Measurements from ENCODE around the gene ESRRB.
A peak's percentile ranks its signal among the peaks of the same experiment; 100 is the strongest.
"Not testable (repeated sequence)": the region's sequence is repeated elsewhere in the genome, so short reads cannot be mapped to it uniquely, and the experiment has no call there.

The ESRRB gene

DNA sequence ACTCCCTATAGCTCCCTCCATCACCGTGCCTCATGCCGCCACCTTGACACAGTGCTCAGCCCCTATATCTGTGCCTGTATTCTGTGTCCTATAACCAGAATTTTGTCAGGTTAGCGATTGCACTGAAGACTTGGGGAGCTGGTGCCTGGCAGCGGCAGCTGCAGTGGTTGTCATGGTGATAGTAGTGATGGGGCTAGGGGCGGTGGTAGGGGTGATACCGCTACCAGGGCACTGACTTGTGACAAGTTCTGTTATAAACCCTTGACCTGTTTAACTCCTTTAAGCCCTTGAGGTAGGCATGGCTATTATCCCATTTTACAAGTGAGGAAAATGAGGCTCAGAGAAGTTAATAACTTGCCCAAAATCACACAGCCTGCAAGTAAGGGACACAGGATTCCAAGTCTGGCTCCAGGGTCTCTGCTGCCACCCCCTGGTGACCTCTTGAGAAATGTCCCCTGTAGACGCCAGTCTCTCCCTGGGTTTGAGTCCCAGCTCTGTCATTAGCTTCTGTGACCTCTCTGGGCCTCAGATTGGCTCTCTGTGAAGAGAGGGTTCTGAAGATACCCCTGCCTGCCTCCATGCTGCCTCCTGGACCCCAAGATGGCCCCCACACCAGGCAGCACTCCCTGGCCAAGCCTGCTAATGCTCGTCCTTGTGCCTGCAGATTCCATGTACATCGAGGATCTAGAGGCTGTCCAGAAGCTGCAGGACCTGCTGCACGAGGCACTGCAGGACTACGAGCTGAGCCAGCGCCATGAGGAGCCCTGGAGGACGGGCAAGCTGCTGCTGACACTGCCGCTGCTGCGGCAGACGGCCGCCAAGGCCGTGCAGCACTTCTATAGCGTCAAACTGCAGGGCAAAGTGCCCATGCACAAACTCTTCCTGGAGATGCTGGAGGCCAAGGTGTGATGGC, 121.9 kb downstream of the ESRRB start:
- no peak for DNase-seq (ENCODE audit: low read depth)

DNA sequence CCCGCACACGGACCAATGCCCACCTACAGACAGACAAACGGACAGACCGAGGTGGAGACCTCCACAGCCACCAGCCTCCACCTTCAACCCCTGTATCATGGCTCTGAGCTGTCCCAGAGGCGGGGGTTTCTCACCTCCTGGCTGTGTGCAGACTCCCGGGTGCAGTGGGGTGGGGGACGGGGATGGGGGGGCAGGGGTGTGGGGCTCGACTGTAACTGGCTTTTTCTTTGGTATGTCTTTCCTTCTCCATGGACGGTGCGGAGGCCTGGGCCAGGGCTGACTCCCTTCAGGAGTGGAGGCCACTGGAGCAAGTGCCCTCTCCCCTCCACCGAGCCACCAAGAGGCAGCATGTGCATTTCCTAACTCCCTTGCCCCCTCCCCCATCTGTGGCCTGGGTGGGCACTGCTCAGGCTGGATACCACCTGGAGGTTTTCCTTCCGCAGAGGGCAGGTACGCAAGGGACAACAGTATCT, 122.6 kb downstream of the ESRRB start:
- DNase-seq (ENCODE audit: low read depth) = no peak

GRCh38 chr14:76498976-76499375, 123.0 kb downstream of the ESRRB start:
- no peak for DNase-seq (ENCODE audit: low read depth)

DNA sequence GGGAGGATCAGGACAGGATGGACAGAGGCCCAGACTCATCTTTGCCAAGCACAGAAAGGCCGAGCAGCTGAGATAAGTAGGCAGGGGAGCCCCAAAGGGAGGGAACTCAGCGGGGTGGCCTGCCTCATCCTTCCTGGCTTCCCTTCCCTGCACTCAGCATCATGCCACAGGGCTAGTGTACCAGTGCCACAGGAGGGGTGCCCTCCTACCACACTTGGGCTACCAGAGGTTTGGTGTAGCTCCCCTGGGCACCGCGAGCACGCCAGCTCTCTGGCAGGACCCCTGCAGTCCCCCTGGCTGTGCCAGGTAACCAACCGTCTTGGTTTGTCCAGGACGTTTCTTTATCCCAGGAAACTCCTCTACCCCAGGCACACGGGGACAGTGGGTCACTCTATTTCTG, 123.5 kb downstream of the ESRRB start:
- DNase-seq (ENCODE audit: low read depth) = no peak

GRCh38 chr14:76500011-76500410, 124.1 kb downstream of the ESRRB start:
- no peak for DNase-seq (ENCODE audit: low read depth)

- DNase-seq (ENCODE audit: low read depth) = no peak
Measured at GRCh38 chr14:76500480-76500879, 124.5 kb downstream of the ESRRB start.

- no peak for DNase-seq (ENCODE audit: low read depth)
Measured at GRCh38 chr14:76501156-76501720, 125.3 kb downstream of the ESRRB start.

DNA sequence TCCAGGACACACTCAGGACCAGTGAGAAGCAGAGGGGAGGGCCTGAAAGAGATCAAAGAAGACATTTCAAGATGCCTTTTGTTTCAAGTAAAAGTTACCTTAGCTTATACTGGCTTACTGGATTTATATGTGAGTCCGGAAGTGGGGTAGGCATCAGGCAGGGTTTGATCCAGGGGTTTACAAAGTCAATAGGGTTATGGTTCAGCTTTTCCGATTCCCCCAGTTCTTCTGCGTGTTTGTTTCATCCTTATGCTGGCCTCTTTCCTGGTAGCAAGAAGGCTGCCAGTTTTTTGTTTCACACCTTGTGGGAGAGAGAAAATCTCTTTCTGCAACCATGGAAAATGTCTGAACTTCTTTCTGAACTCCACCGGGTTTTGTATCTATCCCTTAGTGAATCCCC, 126.3 kb downstream of the ESRRB start:
- no peak for DNase-seq (ENCODE audit: low read depth)

GRCh38 chr14:76502638-76503037, 126.7 kb downstream of the ESRRB start:
- DNase-seq (ENCODE audit: low read depth) = no peak

DNA sequence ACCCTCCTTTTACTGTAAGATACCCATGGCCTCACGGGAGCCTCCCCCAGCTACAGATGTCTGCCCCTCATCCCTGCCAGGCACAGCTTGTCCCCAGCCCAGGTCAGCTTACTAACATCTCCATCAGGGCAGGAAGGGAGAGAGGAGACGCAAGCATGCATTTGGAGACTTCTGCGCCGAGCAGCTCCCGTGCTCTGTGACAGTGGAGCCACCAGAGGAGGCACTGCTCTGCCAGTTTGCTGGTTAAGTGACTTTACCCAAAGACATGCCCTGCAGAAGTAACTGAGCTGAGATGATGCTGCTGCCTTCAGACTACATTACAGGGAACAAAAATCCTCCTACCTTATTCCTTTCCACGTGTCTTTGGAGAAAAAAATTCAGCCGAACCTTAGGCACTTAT, 133.4 kb downstream of the ESRRB start:
- no peak for DNase-seq (ENCODE audit: low read depth)

GRCh38 chr14:76510181-76510580, 134.2 kb downstream of the ESRRB start:
- no peak for DNase-seq (ENCODE audit: low read depth)

- peak; percentile 5 for DNase-seq (ENCODE audit: low read depth)
Measured at GRCh38 chr14:76514213-76514998, 138.5 kb downstream of the ESRRB start.

- no peak for DNase-seq (ENCODE audit: low read depth)
Measured at GRCh38 chr14:76516884-76517283, 140.9 kb downstream of the ESRRB start.

GRCh38 chr14:76518366-76518765, 142.4 kb downstream of the ESRRB start:
- DNase-seq (ENCODE audit: low read depth) = no peak

DNA sequence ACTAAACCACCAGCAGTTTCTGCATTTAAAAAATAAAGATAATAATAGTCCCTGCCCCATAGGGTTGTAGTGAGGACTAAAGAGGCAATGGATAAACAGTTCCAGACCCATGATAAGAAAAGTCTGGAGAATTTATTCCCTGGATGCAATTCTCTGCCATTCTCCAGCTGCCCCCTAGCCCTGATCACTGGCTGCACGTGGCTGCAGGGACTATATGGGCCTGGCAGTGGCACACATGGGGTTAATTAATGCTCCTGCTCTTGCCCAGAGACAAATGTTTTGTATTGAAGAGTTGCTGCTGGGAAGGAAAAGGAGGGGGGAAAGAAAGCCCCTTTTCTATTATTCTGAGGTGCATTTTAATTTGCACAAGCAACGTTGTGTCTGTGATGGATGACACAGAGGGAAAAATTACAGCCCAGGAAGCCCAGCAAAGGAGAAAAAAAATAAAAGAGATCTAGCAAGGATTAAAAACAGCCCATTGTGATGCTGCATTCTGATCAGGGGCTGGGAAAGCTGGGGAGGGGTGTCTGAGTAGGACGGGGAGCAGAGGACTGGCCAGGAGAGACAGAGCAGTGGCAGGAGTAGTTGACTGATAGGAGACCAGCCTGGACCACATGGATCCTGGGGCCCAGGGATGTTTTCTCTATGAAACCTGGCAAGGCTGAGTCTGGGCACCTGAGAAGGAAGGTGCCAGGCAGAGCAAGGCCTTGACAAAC, 149.3 kb downstream of the ESRRB start:
- no peak for DNase-seq (ENCODE audit: low read depth)

DNA sequence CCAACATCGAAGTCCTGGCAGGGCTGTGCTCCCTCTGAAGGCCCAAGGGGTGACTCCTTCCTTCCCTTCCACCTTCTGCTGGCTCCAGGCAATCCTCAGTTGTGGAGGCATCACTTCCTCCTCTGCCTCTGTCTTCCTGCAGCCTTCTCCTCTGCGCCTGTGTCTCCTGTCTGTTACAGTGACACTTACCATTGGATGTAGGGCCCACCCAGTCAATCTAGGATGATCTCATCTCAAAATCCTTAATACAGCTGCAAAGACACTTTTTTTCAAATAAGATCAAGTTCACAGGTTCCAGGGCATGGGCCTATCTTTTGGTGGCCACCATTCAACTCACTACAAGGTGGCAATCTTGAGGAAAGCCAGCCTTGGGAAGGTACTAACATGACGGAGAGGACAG, 155.1 kb downstream of the ESRRB start:
- DNase-seq (ENCODE audit: low read depth) = no peak

DNA sequence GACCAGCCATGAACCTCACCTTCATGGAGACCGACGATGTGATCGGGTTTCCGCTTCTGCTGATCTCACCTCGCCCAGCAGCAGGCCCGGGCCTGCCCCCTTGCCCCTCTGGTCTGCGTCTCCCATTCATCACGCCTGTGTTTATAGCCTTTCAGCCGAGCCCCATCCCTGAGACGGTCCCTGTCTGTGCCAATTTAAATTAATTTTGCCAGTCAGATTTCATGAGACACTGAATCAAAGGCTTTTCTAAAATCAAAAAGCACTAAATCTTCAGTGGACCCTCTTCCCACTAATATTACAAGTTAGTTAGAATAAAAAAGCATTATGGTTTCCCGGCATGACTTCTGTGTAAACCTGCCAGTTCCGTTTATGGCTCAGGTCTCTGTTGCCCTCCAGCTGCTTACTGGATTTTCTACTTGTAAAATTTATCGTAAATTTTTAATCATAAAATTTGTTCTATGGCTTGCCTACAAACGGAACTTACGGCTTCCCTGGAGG, 155.9 kb downstream of the ESRRB start:
- DNase-seq (ENCODE audit: low read depth) = no peak

GRCh38 chr14:76536636-76537035, 160.7 kb downstream of the ESRRB start:
- DNase-seq (ENCODE audit: low read depth) = not testable (repeated sequence)

DNA sequence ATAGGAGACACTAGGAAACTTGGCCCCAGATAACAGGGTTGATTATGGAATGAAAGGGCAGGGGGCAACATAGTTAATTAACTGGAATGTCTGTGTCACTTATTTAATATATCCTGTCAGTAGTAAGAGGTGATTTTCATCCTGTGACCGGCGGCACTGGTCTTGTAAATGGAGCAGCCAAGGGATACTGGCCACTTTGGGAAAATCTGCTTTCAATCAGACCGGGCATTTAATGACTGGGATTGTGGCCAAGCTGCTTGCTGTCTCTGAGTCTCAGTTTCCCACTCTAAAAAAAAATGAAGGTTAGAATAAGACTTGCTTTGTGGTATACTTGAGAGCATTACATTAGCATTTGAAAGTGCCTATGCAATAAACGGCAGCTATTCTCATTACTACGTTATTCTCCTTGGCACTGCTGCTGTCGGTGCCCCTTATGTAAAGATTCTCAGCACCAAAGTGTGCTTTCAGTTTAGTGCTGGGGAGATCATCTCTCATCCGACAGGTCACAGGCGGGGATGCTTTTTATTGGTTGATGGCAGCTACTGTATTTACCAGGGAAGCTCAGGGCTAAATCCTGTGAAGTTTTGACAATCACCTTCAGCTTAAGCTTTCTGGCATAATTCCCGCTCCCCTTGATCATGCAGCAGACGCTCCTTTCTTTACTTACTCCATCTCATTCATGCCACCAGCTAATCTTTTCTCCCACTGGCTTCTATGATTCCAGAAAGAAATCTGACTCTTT, 162.1 kb downstream of the ESRRB start:
- DNase-seq (ENCODE audit: low read depth) = no peak

DNA sequence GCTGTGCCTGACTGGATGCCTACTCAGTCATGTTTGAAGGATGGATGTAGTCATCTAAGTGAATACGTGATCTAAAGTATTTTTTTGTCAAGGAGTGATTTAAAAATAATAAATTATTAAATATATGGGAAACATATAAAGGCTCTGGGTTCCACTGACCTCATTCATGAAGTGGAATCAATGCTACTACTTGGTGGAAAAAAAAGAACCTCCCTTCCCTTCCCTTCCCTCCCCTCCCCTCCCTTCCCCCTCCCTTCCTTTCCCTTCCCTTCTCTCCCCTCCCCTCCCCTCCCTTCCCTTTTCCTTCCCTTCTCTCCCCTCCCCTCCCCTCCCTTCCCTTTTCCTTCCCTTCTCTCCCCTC, 162.7 kb downstream of the ESRRB start:
- DNase-seq (ENCODE audit: low read depth) = no peak

DNA sequence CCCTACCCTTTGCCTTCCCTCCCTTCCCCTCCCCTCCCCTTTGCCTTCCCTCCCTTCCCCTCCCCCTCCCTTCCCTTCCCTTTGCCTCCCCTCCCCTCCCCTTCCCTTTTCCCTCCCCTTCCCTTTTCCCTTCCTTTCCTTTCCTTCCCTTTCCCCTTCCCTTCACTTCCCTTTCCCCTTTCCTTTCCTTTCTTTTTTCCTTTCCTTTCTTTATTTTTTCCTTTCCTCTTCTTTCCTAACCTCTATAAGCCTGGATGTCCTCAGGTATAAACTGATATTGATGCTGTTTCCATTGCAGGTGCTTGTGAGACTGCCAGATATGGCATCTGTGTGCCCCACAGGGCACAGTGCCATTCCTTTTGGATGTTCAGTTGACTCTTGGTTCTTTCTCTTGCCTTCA, 163.2 kb downstream of the ESRRB start:
- no peak for DNase-seq (ENCODE audit: low read depth)

All from iris pigment epithelial cell (primary cell).